Activated CD4-positive, alpha-beta T cell treated with anti-CD3 and anti-CD28 coated beads, Interleukin-2, amount 50 U/mL, for 24 hours (primary cell): ENCODE data around the gene SOST.
"Not testable (repeated sequence)": the region's sequence is repeated elsewhere in the genome, so short reads cannot be mapped to it uniquely, and the experiment has no call there.

ENCODE experiments used
- DNase-seq, 2 donors: peaks; one replicate each; pipeline ENCODE4 v3.0.0-alpha.2; 2020; ENCODE audit warnings: low read depth in 1 of 2, low spot score in 1 of 2

SOST gene

GRCh38 chr17:43758497-43759174 is at the start of gene SOST:
SOST (minus strand) TSS chr17:43758791; CDS start chr17:43758741, 50 bp downstream.
- no peak for DNase-seq

GRCh38 chr17:43808076-43808475 is 49.5 kb upstream of the SOST start:
- no peak for DNase-seq

GRCh38 chr17:43805117-43805516 is 46.5 kb upstream of the SOST start:
- no peak for DNase-seq

- DNase-seq: no peak
Measured at GRCh38 chr17:43803758-43804157, 45.2 kb upstream of the SOST start.

GRCh38 chr17:43801844-43802243 is 43.3 kb upstream of the SOST start:
- no peak for DNase-seq

GRCh38 chr17:43800736-43801135 is 42.1 kb upstream of the SOST start:
- no peak for DNase-seq

- DNase-seq: no peak
Measured at GRCh38 chr17:43799047-43799446, 40.5 kb upstream of the SOST start.

- DNase-seq: not testable (repeated sequence)
Measured at GRCh38 chr17:43798024-43798423, 39.4 kb upstream of the SOST start.

GRCh38 chr17:43792668-43793067 is 34.1 kb upstream of the SOST start:
- not testable (repeated sequence) for DNase-seq

GRCh38 chr17:43791589-43791988 is 33.0 kb upstream of the SOST start:
- DNase-seq: no peak

GRCh38 chr17:43790311-43790940 is 31.8 kb upstream of the SOST start:
- DNase-seq: no peak

GRCh38 chr17:43789482-43789881 is 30.9 kb upstream of the SOST start:
- no peak for DNase-seq

- no peak for DNase-seq
Measured at GRCh38 chr17:43788540-43788939, 29.9 kb upstream of the SOST start.

GRCh38 chr17:43787728-43788127 is 29.1 kb upstream of the SOST start:
- DNase-seq: no peak

GRCh38 chr17:43784628-43785101 is 26.1 kb upstream of the SOST start:
- DNase-seq: no peak

- no peak for DNase-seq
Measured at GRCh38 chr17:43784068-43784467, 25.5 kb upstream of the SOST start.

- DNase-seq: no peak
Measured at GRCh38 chr17:43782913-43783680, 24.5 kb upstream of the SOST start.

- DNase-seq: no peak
Measured at GRCh38 chr17:43780135-43780534, 21.5 kb upstream of the SOST start, which contains the start of gene CFAP97D1. CFAP97D1 (plus strand) TSS chr17:43780435; CDS start chr17:43780463, 28 bp downstream.

- no peak for DNase-seq
Measured at GRCh38 chr17:43779145-43780125, 20.8 kb upstream of the SOST start.

- DNase-seq: peak; percentile 43 to 56
Measured at GRCh38 chr17:43778337-43779144, 19.9 kb upstream of the SOST start, which contains the start of gene DUSP3. DUSP3 (minus strand) TSS chr17:43778977; CDS start chr17:43778924, 53 bp downstream.
